22Rv1 (cell line): ENCODE measurements around the gene ANKS1B.

Source experiments
- H3K27ac ChIP-seq: fragments of 450-650 bp; 2 replicates; pipeline ENCODE4 v1.5.1; 2017
- ZFX ChIP-seq: fragments of 450-650 bp; IDR thresholded peaks from 2 replicates; pipeline ENCODE4 v1.6.1; 2017; ENCODE audit warnings: antibody characterized with exemption, borderline replicate concordance
- TF ChIP-seq, protein P1 (sequence below): fragments of 450-650 bp; IDR thresholded peaks from 2 replicates; pipeline ENCODE4 v1.5.1; 2017; ENCODE audit warnings: mild to moderate bottlenecking

The ANKS1B gene

DNA sequence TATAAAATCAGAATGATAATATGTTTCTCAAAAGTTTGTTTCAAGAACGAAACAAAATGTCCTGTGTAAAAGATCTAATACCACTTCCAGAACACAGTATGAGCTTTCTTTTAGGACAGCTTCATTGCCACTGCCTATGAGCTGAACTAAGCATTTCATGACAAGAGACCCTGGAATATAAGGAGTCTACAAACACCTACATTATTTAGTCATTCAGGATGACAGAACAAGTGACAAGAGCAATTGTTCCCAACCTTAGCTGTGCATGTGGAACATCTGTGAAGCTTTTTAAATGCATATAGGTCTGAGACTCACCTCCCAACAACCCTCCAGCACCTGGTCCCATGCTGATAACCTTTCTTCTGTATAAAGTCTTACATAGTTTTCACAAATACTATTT is 440.3 kb downstream of the ANKS1B start:
- no peak for TF ChIP-seq ZFX
- TF ChIP-seq, protein P1, sequence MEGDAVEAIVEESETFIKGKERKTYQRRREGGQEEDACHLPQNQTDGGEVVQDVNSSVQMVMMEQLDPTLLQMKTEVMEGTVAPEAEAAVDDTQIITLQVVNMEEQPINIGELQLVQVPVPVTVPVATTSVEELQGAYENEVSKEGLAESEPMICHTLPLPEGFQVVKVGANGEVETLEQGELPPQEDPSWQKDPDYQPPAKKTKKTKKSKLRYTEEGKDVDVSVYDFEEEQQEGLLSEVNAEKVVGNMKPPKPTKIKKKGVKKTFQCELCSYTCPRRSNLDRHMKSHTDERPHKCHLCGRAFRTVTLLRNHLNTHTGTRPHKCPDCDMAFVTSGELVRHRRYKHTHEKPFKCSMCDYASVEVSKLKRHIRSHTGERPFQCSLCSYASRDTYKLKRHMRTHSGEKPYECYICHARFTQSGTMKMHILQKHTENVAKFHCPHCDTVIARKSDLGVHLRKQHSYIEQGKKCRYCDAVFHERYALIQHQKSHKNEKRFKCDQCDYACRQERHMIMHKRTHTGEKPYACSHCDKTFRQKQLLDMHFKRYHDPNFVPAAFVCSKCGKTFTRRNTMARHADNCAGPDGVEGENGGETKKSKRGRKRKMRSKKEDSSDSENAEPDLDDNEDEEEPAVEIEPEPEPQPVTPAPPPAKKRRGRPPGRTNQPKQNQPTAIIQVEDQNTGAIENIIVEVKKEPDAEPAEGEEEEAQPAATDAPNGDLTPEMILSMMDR, result no peak
- no peak overlapping the region for H3K27ac ChIP-seq

DNA sequence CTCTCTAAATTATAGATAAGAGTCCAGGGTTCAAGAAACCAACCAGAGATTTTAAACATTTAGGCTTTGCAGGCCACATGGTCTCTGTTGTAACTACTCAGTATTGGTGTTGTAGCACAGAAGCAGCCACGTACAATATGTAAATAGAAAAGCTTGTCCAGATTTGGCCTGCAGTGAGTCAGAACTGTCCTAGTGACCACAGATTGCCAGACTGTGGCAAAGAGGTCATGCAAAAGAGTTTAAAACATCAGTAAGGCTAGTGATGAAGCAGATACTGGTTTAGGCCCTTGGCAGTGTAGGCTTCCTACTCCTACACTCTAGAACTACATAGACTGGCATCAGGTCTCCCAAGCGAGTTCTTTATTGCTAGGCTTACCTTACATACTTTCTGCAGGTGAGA is 454.8 kb downstream of the ANKS1B start:
- TF ChIP-seq, protein P1, result no peak
- no peak for TF ChIP-seq ZFX
- H3K27ac ChIP-seq, result no peak overlapping the region

DNA sequence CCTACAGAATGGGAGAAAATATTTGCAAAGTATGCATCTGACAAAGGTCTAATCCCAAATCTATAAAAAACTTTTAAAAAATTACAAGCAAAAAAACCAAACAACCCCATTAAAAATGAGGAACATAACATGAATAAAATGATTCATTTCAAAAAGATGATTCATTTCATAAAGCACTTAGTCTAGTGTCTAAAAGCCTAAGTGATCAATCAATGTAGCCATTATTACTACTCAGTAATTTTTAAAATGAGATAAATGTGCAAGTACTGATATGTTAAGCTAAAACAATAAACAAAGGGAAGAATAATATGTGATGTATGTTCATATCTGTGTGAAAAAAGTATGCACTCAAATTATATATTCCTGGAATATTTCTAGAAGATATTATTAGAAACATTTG is 456.3 kb downstream of the ANKS1B start:
- no peak for TF ChIP-seq ZFX
- TF ChIP-seq, protein P1, result no peak
- no peak overlapping the region for H3K27ac ChIP-seq

DNA sequence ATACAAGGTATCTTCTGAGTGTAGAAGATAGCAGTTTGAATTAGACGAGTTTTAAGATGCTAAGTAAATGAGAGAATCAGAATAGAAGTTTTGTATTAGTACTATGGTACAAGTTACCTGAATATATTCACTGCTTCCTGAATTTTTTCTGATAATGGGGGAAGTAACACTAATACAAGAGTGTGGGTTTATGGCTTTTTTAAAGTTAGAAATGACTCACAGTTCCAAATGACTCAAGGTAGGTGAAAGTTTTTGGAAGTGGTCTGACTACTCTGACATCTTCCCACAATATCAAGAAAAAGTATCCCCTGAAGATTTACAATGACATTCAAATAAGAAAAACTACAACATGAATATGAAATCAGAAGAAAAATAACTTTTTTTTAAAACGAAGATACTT is 460.9 kb downstream of the ANKS1B start:
- no peak overlapping the region for H3K27ac ChIP-seq
- TF ChIP-seq ZFX, result no peak
- TF ChIP-seq, protein P1, result no peak

DNA sequence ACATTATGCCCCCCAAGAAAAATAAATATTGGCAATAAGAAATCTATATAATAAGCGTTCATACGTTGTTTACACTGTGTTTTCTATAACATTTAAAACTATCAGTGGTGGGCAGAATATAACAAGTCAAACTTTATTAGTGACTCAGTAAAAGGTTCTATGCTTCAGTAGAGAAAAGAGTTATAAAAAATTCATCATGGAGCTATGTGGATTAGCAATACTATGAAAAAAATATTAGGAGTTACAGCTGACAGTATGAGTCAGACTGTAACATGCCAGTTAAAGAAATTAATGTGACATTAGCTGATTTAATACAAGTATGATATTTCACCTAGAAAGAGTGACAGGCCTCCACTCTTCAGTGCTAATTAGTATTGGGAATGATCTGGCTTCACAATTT is 462.3 kb downstream of the ANKS1B start:
- TF ChIP-seq ZFX, result no peak
- TF ChIP-seq, protein P1, result no peak
- no peak overlapping the region for H3K27ac ChIP-seq

DNA sequence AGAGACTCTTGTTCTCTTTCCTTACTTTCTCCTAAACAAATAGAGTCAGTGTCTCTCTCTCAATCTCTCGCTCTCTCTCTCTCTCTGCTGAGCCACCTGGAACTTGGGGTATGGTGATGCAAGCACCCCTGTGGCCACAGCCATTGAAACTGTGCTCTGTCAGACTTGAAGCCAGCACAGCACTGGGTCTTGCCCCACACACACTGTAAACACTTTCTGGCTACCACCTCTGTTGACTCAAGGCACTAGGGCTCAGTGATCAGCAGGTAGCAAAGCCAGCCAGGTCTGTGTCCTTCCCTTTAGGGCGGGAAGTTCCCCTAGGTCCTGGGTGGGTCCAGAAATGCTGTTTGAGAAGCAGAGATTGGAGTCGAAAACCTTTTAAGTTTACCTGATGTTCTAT is 463.1 kb downstream of the ANKS1B start:
- TF ChIP-seq, protein P1, result no peak
- no peak for TF ChIP-seq ZFX

DNA sequence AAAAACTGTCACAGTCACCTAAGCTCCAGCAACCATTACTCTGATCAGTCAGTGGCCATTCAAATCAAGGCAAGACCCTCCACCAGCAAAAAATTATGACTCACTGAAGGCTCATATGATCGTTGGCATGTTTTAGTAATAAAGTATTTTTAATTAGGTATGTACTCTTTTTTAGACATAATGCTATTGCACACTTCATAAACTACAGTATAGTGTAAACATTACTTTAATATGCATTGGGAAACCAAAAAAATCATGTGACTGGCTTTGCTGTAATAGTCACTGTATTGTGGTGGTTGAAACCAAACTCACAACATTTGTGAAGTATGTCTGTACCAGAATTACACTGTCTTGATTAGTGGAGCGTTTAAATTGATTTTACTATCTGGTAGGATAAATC is 471.7 kb downstream of the ANKS1B start:
- TF ChIP-seq ZFX, result no peak
- TF ChIP-seq, protein P1, result no peak
- no peak overlapping the region for H3K27ac ChIP-seq

More for the DNA sequence above, 463.1 kb downstream of the ANKS1B start:
- H3K27ac ChIP-seq, result no peak overlapping the region
